SK-N-SH treated with all-trans-retinoic acid at 6 μM for 48 hours (cell line): ENCODE results near the gene ZNF618.

Experiments used
- ATAC-seq: fragments of 200-7000 bp; cut with Tn5 transposase; 3 replicates; pipeline ENCODE4 v1.9.1; 2020; ENCODE audit warnings: mild to moderate bottlenecking, moderate library complexity
- BACH2 ChIP-seq: fragments of 250-450 bp; sonication (Bioruptor Pico); IDR thresholded peaks from 2 replicates; pipeline ENCODE4 v1.9.0; 2021; ENCODE audit warnings: mild to moderate bottlenecking, borderline replicate concordance
- CSDC2 ChIP-seq: fragments of 250-450 bp; sonication (Bioruptor Pico); IDR thresholded peaks from 2 replicates; pipeline ENCODE4 v1.5.0; 2020; ENCODE audit warnings: mild to moderate bottlenecking, moderate library complexity
- ESRRG ChIP-seq: fragments of 250-450 bp; sonication (Bioruptor Pico); IDR thresholded peaks from 2 replicates; pipeline ENCODE4 v1.6.1; 2021; ENCODE audit warnings: mild to moderate bottlenecking
- GLIS3 ChIP-seq: fragments of 250-450 bp; sonication (Bioruptor Pico); IDR thresholded peaks from 2 replicates; pipeline ENCODE4 v1.5.0; 2020; ENCODE audit warnings: mild to moderate bottlenecking, moderate library complexity
- ISL1 ChIP-seq: fragments of 250-450 bp; sonication (Bioruptor Pico); IDR thresholded peaks from 2 replicates; pipeline ENCODE4 v2.1.2; 2022; ENCODE audit warnings: mild to moderate bottlenecking, moderate library complexity
- OSR1 ChIP-seq: fragments of 250-450 bp; sonication (Bioruptor Pico); IDR thresholded peaks from 2 replicates; pipeline ENCODE4 v1.8.0; 2022; ENCODE audit warnings: moderate library complexity, mild to moderate bottlenecking, inconsistent platforms
- POU6F1 ChIP-seq: fragments of 250-450 bp; sonication (Bioruptor Pico); IDR thresholded peaks from 2 replicates; pipeline ENCODE4 v1.8.0; 2021; ENCODE audit warnings: low read depth, mild to moderate bottlenecking, moderate library complexity, borderline replicate concordance
- RARB ChIP-seq: fragments of 250-450 bp; sonication (Bioruptor Pico); IDR thresholded peaks from 2 replicates; pipeline ENCODE4 v1.8.0; 2021; ENCODE audit warnings: mild to moderate bottlenecking, moderate library complexity
- SNAI2 ChIP-seq: fragments of 250-450 bp; sonication (Bioruptor Pico); IDR thresholded peaks from 2 replicates; pipeline ENCODE4 v1.5.0; 2020; ENCODE audit warnings: mild to moderate bottlenecking, moderate library complexity
- TCF4 ChIP-seq: fragments of 250-450 bp; sonication (Bioruptor Pico); IDR thresholded peaks from 2 replicates; pipeline ENCODE4 v1.8.0; 2021; ENCODE audit warnings: mild to moderate bottlenecking, moderate library complexity, borderline replicate concordance
- TOX ChIP-seq: fragments of 250-450 bp; sonication (Bioruptor Pico); IDR thresholded peaks from 2 replicates; pipeline ENCODE4 v1.8.0; 2021; ENCODE audit warnings: mild to moderate bottlenecking, moderate library complexity, borderline replicate concordance
- ZC3H10 ChIP-seq: fragments of 250-450 bp; sonication (Bioruptor Pico); IDR thresholded peaks from 2 replicates; pipeline ENCODE4 v1.5.1; 2021; ENCODE audit warnings: mild to moderate bottlenecking, moderate library complexity
- ZFP3 ChIP-seq: fragments of 250-450 bp; sonication (Bioruptor Pico); IDR thresholded peaks from 2 replicates; pipeline ENCODE4 v1.5.0; 2020; ENCODE audit warnings: mild to moderate bottlenecking, moderate library complexity
- ZFP30 ChIP-seq: fragments of 450-650 bp; formaldehyde crosslinking; IDR thresholded peaks from 2 replicates; pipeline ENCODE4 v1.5.0; 2022; ENCODE audit warnings: mild to moderate bottlenecking, moderate library complexity
- ZNF565 ChIP-seq: fragments of 450-650 bp; formaldehyde crosslinking; conservative IDR thresholded peaks from 2 replicates; pipeline ENCODE4 v1.5.0; 2020; ENCODE audit warnings: low read depth, mild to moderate bottlenecking, moderate library complexity
- ZNF70 ChIP-seq: fragments of 450-650 bp; formaldehyde crosslinking; IDR thresholded peaks from 2 replicates; pipeline ENCODE4 v1.5.0; 2020; ENCODE audit warnings: mild to moderate bottlenecking, moderate library complexity
- ZNF8 ChIP-seq: fragments of 450-650 bp; formaldehyde crosslinking; IDR thresholded peaks from 2 replicates; pipeline ENCODE4 v1.5.0; 2020; ENCODE audit warnings: mild to moderate bottlenecking, moderate library complexity
- TF ChIP-seq, protein P1 (sequence below): fragments of 250-450 bp; sonication (Bioruptor Pico); IDR thresholded peaks from 2 replicates; pipeline ENCODE4 v1.5.1; 2021; ENCODE audit warnings: mild to moderate bottlenecking, moderate library complexity
- TF ChIP-seq, protein P2 (sequence below): fragments of 250-450 bp; sonication (Bioruptor Pico); IDR thresholded peaks from 2 replicates; pipeline ENCODE4 v1.5.0; 2020; ENCODE audit warnings: mild to moderate bottlenecking, moderate library complexity
- TF ChIP-seq, protein P3 (sequence below): fragments of 250-450 bp; sonication (Bioruptor Pico); IDR thresholded peaks from 2 replicates; pipeline ENCODE4 v1.8.0; 2020; ENCODE audit warnings: mild to moderate bottlenecking, moderate library complexity, borderline replicate concordance
- TF ChIP-seq, protein P4 (sequence below): fragments of 250-450 bp; sonication (Bioruptor Pico); IDR thresholded peaks from 2 replicates; pipeline ENCODE4 v1.5.1; 2020; ENCODE audit warnings: low read depth, mild to moderate bottlenecking, moderate library complexity

Gene ZNF618

DNA sequence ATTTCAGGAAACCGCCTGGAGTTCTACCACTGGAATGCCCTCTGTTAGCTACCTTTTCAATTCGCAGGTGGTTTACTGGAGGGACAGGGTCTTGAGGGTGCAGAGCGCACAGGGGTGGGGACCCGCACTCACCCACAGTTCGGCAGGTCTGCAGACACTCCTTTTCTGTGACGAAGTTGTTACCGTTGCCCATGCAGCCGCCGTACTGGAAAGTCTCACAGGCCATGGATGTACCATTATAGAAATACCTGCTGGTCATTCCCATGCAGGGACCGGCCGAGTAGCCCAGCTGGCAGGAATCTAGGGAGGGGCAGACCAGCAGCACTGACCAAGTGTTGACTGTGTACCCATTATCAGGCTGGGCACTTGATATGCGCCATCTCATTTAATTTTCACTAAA lies 185.2 kb downstream of the ZNF618 start:
- no peak for TF ChIP-seq ZFP3
- TF ChIP-seq ISL1 (CRISPR knock-in tag): no peak
- TF ChIP-seq GLIS3 (CRISPR knock-in tag): no peak
- TF ChIP-seq CSDC2 (CRISPR knock-in tag): no peak
- no peak for TF ChIP-seq POU6F1 (CRISPR knock-in tag)
- TF ChIP-seq ESRRG: no peak
- TF ChIP-seq RARB (CRISPR knock-in tag): no peak
- TF ChIP-seq, protein P1, sequence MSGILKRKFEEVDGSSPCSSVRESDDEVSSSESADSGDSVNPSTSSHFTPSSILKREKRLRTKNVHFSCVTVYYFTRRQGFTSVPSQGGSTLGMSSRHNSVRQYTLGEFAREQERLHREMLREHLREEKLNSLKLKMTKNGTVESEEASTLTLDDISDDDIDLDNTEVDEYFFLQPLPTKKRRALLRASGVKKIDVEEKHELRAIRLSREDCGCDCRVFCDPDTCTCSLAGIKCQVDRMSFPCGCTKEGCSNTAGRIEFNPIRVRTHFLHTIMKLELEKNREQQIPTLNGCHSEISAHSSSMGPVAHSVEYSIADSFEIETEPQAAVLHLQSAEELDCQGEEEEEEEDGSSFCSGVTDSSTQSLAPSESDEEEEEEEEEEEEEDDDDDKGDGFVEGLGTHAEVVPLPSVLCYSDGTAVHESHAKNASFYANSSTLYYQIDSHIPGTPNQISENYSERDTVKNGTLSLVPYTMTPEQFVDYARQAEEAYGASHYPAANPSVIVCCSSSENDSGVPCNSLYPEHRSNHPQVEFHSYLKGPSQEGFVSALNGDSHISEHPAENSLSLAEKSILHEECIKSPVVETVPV: no peak
- TF ChIP-seq SNAI2 (CRISPR knock-in tag): no peak
- no peak for TF ChIP-seq ZNF8 (CRISPR knock-in tag)
- no peak for TF ChIP-seq BACH2 (CRISPR knock-in tag)
- TF ChIP-seq ZNF70: no peak
- TF ChIP-seq OSR1 (CRISPR knock-in tag): no peak
- TF ChIP-seq, protein P2, sequence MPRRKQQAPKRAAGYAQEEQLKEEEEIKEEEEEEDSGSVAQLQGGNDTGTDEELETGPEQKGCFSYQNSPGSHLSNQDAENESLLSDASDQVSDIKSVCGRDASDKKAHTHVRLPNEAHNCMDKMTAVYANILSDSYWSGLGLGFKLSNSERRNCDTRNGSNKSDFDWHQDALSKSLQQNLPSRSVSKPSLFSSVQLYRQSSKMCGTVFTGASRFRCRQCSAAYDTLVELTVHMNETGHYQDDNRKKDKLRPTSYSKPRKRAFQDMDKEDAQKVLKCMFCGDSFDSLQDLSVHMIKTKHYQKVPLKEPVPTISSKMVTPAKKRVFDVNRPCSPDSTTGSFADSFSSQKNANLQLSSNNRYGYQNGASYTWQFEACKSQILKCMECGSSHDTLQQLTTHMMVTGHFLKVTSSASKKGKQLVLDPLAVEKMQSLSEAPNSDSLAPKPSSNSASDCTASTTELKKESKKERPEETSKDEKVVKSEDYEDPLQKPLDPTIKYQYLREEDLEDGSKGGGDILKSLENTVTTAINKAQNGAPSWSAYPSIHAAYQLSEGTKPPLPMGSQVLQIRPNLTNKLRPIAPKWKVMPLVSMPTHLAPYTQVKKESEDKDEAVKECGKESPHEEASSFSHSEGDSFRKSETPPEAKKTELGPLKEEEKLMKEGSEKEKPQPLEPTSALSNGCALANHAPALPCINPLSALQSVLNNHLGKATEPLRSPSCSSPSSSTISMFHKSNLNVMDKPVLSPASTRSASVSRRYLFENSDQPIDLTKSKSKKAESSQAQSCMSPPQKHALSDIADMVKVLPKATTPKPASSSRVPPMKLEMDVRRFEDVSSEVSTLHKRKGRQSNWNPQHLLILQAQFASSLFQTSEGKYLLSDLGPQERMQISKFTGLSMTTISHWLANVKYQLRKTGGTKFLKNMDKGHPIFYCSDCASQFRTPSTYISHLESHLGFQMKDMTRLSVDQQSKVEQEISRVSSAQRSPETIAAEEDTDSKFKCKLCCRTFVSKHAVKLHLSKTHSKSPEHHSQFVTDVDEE: no peak
- no peak for ATAC-seq

- no peak for TF ChIP-seq TCF4
- TF ChIP-seq GLIS3 (CRISPR knock-in tag): no peak
- TF ChIP-seq, protein P3, sequence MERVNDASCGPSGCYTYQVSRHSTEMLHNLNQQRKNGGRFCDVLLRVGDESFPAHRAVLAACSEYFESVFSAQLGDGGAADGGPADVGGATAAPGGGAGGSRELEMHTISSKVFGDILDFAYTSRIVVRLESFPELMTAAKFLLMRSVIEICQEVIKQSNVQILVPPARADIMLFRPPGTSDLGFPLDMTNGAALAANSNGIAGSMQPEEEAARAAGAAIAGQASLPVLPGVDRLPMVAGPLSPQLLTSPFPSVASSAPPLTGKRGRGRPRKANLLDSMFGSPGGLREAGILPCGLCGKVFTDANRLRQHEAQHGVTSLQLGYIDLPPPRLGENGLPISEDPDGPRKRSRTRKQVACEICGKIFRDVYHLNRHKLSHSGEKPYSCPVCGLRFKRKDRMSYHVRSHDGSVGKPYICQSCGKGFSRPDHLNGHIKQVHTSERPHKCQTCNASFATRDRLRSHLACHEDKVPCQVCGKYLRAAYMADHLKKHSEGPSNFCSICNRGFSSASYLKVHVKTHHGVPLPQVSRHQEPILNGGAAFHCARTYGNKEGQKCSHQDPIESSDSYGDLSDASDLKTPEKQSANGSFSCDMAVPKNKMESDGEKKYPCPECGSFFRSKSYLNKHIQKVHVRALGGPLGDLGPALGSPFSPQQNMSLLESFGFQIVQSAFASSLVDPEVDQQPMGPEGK (CRISPR knock-in tag): no peak
- no peak for TF ChIP-seq ZFP3
- TF ChIP-seq ESRRG: no peak
- no peak for TF ChIP-seq ISL1 (CRISPR knock-in tag)
- TF ChIP-seq, protein P4, sequence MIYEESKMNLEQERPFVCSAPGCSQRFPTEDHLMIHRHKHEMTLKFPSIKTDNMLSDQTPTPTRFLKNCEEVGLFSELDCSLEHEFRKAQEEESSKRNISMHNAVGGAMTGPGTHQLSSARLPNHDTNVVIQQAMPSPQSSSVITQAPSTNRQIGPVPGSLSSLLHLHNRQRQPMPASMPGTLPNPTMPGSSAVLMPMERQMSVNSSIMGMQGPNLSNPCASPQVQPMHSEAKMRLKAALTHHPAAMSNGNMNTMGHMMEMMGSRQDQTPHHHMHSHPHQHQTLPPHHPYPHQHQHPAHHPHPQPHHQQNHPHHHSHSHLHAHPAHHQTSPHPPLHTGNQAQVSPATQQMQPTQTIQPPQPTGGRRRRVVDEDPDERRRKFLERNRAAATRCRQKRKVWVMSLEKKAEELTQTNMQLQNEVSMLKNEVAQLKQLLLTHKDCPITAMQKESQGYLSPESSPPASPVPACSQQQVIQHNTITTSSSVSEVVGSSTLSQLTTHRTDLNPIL (CRISPR knock-in tag): no peak
- no peak for TF ChIP-seq ZNF565
- no peak for TF ChIP-seq BACH2 (CRISPR knock-in tag)
- no peak for TF ChIP-seq TOX (CRISPR knock-in tag)
- no peak for TF ChIP-seq CSDC2 (CRISPR knock-in tag)
- TF ChIP-seq ZC3H10 (CRISPR knock-in tag): no peak
- TF ChIP-seq RARB (CRISPR knock-in tag): no peak
- no peak for TF ChIP-seq OSR1 (CRISPR knock-in tag)
- TF ChIP-seq ZFP30 (CRISPR knock-in tag): no peak
- TF ChIP-seq POU6F1 (CRISPR knock-in tag): no peak
- TF ChIP-seq, protein P2: no peak
- ATAC-seq: no peak
Observed at GRCh38 chr9:114061830-114062474, 185.8 kb downstream of the ZNF618 start.
